Activated T-helper 9 cell treated with anti-CD3 and anti-CD28 coated beads, Interleukin-2, amount 50 U/mL, for 16 hours (primary cell): ENCODE measurements around the gene CRYL1.

ENCODE experiments used
- DNase-seq: peaks from one replicate; pipeline ENCODE4 v3.0.0-alpha.2; 2020; ENCODE audit warnings: low read depth

The CRYL1 gene

GRCh38 chr13:20528452-20528851 lies 2.8 kb upstream of the CRYL1 start:
- no peak for DNase-seq

- no peak for DNase-seq
These were observed 1.0 kb upstream of the CRYL1 start for GRCh38 chr13:20526664-20527063.

GRCh38 chr13:20525144-20525600 lies 485 bp downstream of the CRYL1 start:
- peak; percentile 1 for DNase-seq

GRCh38 chr13:20521364-20522115 lies 4.1 kb downstream of the CRYL1 start:
- DNase-seq = no peak

DNA sequence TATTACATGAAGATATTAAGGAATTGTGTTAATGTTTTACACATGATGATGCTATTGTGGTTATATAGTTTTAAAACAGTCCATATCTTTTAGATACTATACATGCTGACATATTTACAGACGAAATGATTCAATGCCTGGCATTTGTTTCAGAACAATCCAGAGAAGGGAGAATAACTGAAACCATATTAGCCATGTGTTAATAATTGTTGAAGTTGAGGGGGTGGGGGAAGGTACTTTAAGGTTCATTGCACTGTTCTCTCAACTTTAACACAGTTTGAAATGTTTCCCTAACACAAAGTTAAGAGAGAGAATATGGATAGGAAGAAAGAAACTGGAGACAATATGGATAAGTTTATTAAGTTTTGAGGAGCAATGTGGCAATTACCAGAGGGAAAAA lies 5.8 kb downstream of the CRYL1 start:
- DNase-seq = no peak

DNA sequence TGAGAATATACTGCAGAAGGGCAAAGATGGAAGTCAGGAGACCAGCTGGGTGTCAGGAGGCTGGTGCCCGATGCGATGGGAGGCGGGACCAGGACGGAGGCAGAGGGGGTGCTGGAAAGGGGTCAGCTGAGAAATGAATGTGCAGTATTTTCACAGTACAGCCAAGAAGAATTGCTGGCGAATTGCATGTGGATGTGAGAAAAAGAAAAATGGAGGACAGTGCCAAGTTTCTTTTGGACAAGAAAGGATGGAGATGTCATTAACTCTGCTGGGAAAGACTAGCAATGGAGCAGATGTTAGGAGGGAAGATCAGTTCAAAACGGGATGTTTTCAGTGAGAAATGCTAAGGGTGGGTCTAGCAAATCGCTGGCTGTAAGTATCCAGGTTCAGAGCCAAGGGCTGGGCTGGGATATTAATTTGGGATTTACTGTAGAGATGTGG lies 7.0 kb downstream of the CRYL1 start:
- no peak for DNase-seq

GRCh38 chr13:20514866-20515265 lies 10.8 kb downstream of the CRYL1 start:
- no peak for DNase-seq

DNA sequence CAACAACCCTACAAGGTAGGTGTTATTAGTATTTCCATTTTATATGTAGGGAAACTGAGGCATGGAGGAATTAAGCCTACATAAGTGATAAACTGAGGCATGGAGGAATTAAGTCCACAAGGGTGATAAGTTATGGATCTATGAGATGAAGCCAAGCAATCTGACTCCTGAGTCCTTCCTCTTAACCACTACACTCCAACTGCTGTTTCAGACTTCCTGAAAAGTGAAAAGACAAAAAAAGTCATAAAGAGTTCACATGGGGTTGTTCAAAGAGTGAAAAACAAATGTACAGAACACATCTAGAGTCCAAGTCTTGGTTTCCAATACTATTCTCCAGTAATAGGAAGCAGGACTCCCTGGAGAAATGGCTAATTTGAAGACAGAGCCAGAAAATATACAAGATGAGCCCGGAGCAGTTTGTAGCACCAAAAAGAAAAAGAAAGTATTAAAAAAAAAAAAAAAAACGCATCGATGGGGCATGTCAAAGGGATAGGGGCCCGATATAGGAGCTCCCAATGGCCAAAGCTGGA lies 12.1 kb downstream of the CRYL1 start:
- DNase-seq = no peak

- DNase-seq = no peak
These were observed 13.5 kb downstream of the CRYL1 start for GRCh38 chr13:20512042-20512683.

- DNase-seq = no peak
These were observed 19.0 kb downstream of the CRYL1 start for GRCh38 chr13:20506696-20507095.

- DNase-seq = no peak
These were observed 20.0 kb downstream of the CRYL1 start for GRCh38 chr13:20505405-20506366.

- DNase-seq = no peak
These were observed 22.3 kb downstream of the CRYL1 start for GRCh38 chr13:20503088-20504083.

- DNase-seq = no peak
These were observed 24.1 kb downstream of the CRYL1 start for GRCh38 chr13:20501592-20501991.

GRCh38 chr13:20501120-20501519 lies 24.5 kb downstream of the CRYL1 start:
- no peak for DNase-seq

DNA sequence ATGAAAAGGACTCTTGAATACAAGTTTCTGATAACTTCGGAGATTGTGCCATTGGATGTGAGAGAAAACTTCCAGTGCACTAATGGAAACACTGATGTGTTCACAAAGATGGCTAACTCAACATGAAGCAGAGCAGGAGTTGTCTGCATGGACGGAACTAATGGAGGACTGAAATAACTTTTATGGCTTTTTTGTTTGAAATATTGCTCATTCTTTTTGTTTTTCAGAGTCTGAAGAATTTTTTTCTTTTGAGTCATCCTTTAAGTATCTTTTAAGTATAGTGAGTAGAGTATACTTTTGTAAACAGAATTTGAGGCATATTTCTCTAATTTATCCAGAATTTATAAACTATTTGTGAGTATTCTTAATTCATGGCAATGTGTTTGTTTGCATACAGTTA lies 25.7 kb downstream of the CRYL1 start:
- no peak for DNase-seq

- no peak for DNase-seq
These were observed 27.0 kb downstream of the CRYL1 start for GRCh38 chr13:20498659-20499058.

GRCh38 chr13:20498129-20498528 lies 27.5 kb downstream of the CRYL1 start:
- no peak for DNase-seq

GRCh38 chr13:20497006-20497775 lies 28.5 kb downstream of the CRYL1 start:
- DNase-seq = no peak

- DNase-seq = peak; percentile 27
These were observed 30.3 kb downstream of the CRYL1 start for GRCh38 chr13:20495087-20496023.
